GM12872 (cell line): ENCODE data around the gene OR4D10.

Experiments
- TF ChIP-seq, protein P1 (sequence below): IDR thresholded peaks from 3 replicates; pipeline ENCODE4 v1.5.1; 2011; ENCODE audit warnings: low read depth, mild to moderate bottlenecking, low read length, moderate library complexity; ENCODE audit not compliant: insufficient read depth

OR4D10 gene

GRCh38 chr11:59437770-59438169 lies 35.3 kb upstream of the OR4D10 start:
- TF ChIP-seq, protein P1, sequence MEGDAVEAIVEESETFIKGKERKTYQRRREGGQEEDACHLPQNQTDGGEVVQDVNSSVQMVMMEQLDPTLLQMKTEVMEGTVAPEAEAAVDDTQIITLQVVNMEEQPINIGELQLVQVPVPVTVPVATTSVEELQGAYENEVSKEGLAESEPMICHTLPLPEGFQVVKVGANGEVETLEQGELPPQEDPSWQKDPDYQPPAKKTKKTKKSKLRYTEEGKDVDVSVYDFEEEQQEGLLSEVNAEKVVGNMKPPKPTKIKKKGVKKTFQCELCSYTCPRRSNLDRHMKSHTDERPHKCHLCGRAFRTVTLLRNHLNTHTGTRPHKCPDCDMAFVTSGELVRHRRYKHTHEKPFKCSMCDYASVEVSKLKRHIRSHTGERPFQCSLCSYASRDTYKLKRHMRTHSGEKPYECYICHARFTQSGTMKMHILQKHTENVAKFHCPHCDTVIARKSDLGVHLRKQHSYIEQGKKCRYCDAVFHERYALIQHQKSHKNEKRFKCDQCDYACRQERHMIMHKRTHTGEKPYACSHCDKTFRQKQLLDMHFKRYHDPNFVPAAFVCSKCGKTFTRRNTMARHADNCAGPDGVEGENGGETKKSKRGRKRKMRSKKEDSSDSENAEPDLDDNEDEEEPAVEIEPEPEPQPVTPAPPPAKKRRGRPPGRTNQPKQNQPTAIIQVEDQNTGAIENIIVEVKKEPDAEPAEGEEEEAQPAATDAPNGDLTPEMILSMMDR: no peak

DNA sequence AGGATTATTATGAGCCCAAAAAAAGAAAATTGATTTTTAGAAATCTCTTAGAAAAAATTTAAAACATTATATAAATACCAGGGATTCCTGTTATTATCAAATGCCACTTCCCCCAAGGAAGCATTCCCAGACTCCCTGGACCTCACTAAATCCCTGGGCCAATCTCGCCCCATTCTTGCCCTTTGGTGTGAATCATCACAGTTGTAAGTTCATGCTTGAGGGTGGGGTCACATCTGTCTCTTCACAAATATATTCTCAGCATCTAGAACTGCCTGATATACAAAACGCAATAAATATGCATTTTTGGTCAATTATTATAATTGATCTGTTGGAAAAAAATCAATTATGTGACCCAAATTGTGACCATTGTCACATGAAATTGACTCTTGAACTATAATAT lies 24.6 kb upstream of the OR4D10 start:
- TF ChIP-seq, protein P1: no peak

DNA sequence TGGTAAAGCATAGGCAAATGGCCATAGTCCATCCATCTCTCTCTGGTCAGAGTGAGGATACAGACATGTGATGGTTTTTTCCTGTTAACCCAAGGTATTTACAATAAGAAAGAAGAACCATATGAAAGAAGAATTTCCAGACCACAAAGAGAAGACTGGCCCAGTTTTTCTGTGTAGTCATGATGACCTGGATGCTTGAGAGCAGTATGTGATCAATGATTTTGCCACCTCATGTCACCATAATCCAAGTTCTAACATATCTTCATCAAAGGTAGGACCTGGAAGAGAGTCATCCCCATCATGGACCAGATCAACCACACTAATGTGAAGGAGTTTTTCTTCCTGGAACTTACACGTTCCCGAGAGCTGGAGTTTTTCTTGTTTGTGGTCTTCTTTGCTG lies 16.5 kb upstream of the OR4D10 start, which contains the start of gene OR4D6:
TSS of gene OR4D6 (plus strand) at position 301 of the 400 bp plus-strand sequence. CDS start at position 301, 0 bp downstream.
- TF ChIP-seq, protein P1: no peak

DNA sequence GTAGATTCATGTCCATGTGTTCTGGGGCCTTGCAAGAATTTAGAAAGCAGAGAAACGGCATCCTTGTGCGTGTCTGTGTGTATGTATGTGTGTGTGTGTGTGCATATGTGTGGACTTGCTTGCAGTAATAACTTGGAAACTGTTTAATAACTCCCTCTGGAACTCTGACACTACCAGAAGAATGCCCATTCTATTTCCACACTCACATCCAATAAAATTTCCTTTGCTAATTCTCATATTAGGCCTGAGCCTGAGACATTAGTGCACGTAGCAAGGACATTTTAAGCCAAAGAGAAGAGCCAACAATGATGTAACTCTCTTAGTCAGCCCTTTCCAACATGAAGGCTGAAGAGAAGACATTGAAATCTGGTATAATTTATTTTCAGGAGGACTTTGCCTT lies 13.2 kb upstream of the OR4D10 start:
- TF ChIP-seq, protein P1: no peak

- TF ChIP-seq, protein P1: no peak
Measured at GRCh38 chr11:59463190-59463641, 9.9 kb upstream of the OR4D10 start.

DNA sequence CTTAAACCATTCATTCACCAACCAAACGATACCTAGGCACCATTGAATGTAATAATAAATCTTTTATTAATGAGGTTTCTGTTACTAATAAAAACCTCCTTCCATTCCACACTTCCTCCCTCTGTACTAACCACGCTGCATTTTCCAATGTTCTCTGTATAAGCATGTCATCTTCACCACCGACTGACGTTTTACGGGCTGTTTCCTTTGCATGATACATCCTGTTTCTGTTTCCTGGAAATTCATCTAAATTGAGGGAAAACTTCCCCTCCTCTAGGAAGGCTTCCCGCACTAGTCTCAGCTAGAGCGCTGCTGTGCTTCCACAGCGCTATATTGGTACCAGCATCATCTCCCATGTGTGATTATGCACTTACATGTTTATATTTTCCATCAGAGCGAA lies 2.1 kb downstream of the OR4D10 start:
- TF ChIP-seq, protein P1: no peak

- TF ChIP-seq, protein P1: no peak
Measured at GRCh38 chr11:59479906-59480305, 6.8 kb downstream of the OR4D10 start.

- TF ChIP-seq, protein P1: no peak
Measured at GRCh38 chr11:59480359-59480758, 7.2 kb downstream of the OR4D10 start.
